IMR-90 (cell line): Measurements from ENCODE around the gene VASN.

Source experiments
- CEBPB ChIP-seq: IDR thresholded peaks from 2 replicates; pipeline ENCODE4 v1.6.1; 2012; ENCODE audit warnings: low read depth, low read length, improper control_type of control experiment
- FOS ChIP-seq: fragments of 150-350 bp; IDR thresholded peaks from 2 replicates; pipeline ENCODE4 v1.6.1; 2016; ENCODE audit warnings: low read depth, low read length
- MXI1 ChIP-seq: IDR thresholded peaks from 2 replicates; pipeline ENCODE4 v1.6.1; 2012; ENCODE audit warnings: low read depth, mild to moderate bottlenecking, low read length, moderate library complexity, borderline replicate concordance
- POLR2A ChIP-seq: IDR thresholded peaks from 2 replicates; pipeline ENCODE4 v1.6.1; 2012; ENCODE audit warnings: mild to moderate bottlenecking, low read depth, low read length
- RAD21 ChIP-seq: IDR thresholded peaks from 2 replicates; pipeline ENCODE4 v1.6.1; 2012; ENCODE audit warnings: low read length, improper control_type of control experiment
- TF ChIP-seq, protein P1 (sequence below): conservative IDR thresholded peaks from 2 replicates; pipeline ENCODE4 v1.5.1; 2012; ENCODE audit warnings: mild to moderate bottlenecking, low read depth, low read length, improper control_type of control experiment

DNA sequence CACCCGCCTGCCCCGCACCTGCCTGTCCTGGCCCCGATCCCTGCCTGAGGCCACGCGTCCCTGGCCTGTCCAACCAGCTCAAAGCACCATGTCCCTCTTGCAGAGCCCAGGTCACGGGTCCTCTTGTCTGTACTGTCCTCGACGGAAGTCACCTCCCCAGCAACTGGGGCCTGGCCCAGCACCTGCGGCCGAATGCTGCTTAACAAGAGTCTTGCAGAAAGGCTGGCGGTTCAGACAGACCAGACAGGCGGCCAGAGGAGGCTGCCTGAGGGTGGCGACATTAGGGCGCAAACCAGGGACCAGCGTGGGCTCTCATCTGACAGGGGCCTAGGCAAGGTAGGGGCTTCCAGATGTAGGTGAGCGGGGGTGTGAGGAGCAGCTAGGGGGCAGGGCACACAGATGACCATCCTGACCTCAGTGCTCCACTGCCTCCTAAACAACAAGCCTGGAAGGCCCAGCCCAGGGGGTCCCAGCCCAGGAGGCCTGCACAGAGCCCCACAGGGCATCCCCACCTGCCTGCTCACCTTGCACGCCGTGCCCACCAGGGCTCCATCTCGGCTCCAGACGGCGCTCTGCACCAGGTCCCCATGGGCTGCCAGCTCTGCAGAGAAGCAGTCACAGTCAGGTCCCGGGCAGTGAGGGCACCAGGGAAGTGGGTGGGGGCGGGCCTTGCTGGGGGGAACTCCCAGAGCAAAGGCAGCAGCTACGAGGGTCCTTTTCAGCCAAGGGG is 33.5 kb downstream of the VASN start:
- TF ChIP-seq, protein P1, sequence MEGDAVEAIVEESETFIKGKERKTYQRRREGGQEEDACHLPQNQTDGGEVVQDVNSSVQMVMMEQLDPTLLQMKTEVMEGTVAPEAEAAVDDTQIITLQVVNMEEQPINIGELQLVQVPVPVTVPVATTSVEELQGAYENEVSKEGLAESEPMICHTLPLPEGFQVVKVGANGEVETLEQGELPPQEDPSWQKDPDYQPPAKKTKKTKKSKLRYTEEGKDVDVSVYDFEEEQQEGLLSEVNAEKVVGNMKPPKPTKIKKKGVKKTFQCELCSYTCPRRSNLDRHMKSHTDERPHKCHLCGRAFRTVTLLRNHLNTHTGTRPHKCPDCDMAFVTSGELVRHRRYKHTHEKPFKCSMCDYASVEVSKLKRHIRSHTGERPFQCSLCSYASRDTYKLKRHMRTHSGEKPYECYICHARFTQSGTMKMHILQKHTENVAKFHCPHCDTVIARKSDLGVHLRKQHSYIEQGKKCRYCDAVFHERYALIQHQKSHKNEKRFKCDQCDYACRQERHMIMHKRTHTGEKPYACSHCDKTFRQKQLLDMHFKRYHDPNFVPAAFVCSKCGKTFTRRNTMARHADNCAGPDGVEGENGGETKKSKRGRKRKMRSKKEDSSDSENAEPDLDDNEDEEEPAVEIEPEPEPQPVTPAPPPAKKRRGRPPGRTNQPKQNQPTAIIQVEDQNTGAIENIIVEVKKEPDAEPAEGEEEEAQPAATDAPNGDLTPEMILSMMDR = no peak
- no peak for TF ChIP-seq CEBPB
- TF ChIP-seq RAD21 = no peak
- TF ChIP-seq FOS = no peak
- TF ChIP-seq POLR2A = no peak
- TF ChIP-seq MXI1 = no peak
